OCI-LY7 (cell line): Measurements from ENCODE around the gene COL6A2. TPM values are rescaled to one million over a fixed set of nuclear protein-coding genes. Genes with fewer than 3 reads are reported as not detected.

Experiments used
- BruUV-seq: library from RNA; stranded (reverse); fragments of 400-500 nt; replicated peaks from 2 replicates; lab custom pipeline; 2021; lab: Mats Ljungman, UMichigan
- CTCF ChIA-PET: fragments of 300-600 bp; sonication (Branson Sonifier 250); formaldehyde crosslinking; loops from one replicate; lab custom pipeline; 2022; ENCODE audit warnings: antibody characterized with exemption; ENCODE audit not compliant: unreplicated experiment; lab: Charles Lee
- POLR2A ChIA-PET: fragments of 300-600 bp; sonication (Branson Sonifier 250); formaldehyde crosslinking; loops from one replicate; lab custom pipeline; 2022; ENCODE audit warnings: antibody characterized with exemption; lab: Charles Lee
- DNase-seq: peaks from one replicate; pipeline ENCODE4 v3.0.0-alpha.2; 2015; ENCODE audit warnings: low spot score
- H2AFZ ChIP-seq: fragments of 200-600 bp; sonication (generic), shearing (Covaris generic); 2 replicates; pipeline ENCODE4 v1.6.1; 2014; ENCODE audit warnings: mild to moderate bottlenecking, antibody characterized with exemption, low read length, moderate library complexity
- H3K27ac ChIP-seq: fragments of 200-600 bp; sonication (generic); 2 replicates; pipeline ENCODE4 v1.5.1; 2014; ENCODE audit warnings: mixed run types, low read depth, mild to moderate bottlenecking, moderate library complexity, low read length, inconsistent platforms; ENCODE audit not compliant: poor library complexity, severe bottlenecking
- H3K36me3 ChIP-seq: fragments of 200-600 bp; sonication (generic); 2 replicates; pipeline ENCODE4 v1.6.1; 2014; ENCODE audit warnings: mild to moderate bottlenecking, antibody characterized with exemption, low read length, moderate library complexity, mixed read lengths; ENCODE audit not compliant: insufficient read depth
- H3K4me1 ChIP-seq: fragments of 200-600 bp; sonication (generic); 2 replicates; pipeline ENCODE4 v1.5.1; 2014; ENCODE audit warnings: mild to moderate bottlenecking, low read length; ENCODE audit not compliant: insufficient read depth, poor library complexity, severe bottlenecking
- H3K4me2 ChIP-seq: fragments of 200-600 bp; sonication (generic); 2 replicates; pipeline ENCODE4 v1.6.1; 2014; ENCODE audit warnings: mild to moderate bottlenecking, low read length
- H3K4me3 ChIP-seq: fragments of 200-600 bp; sonication (generic); 2 replicates; pipeline ENCODE4 v1.5.1; 2014; ENCODE audit warnings: mild to moderate bottlenecking, low read depth, low read length; ENCODE audit not compliant: poor library complexity, severe bottlenecking
- H3K79me2 ChIP-seq: fragments of 200-600 bp; sonication (generic); 2 replicates; pipeline ENCODE4 v1.6.1; 2016; ENCODE audit warnings: low read depth, mild to moderate bottlenecking, low read length, moderate library complexity, mixed read lengths; ENCODE audit not compliant: insufficient read depth
- H3K9me2 ChIP-seq: fragments of 200-600 bp; sonication (generic); 2 replicates; pipeline ENCODE4 v1.6.1; 2016; ENCODE audit warnings: mild to moderate bottlenecking, low read length, mixed read lengths; ENCODE audit not compliant: insufficient read depth
- H3K9me3 ChIP-seq: fragments of 200-600 bp; sonication (generic); 2 replicates; pipeline ENCODE4 v1.6.1; 2014; ENCODE audit warnings: mild to moderate bottlenecking, mixed run types, low read length, mixed read lengths
- H4K20me1 ChIP-seq: fragments of 200-600 bp; sonication (generic); 2 replicates; pipeline ENCODE4 v1.6.1; 2014; ENCODE audit warnings: mild to moderate bottlenecking, antibody characterized with exemption, low read length, moderate library complexity, mixed read lengths; ENCODE audit not compliant: insufficient read depth
- EZH2phosphoT487 ChIP-seq: fragments of 200-600 bp; sonication (generic); IDR thresholded peaks from 2 replicates; pipeline ENCODE4 v1.6.1; 2018; ENCODE audit warnings: low read depth, borderline replicate concordance, mild to moderate bottlenecking, mixed run types, antibody characterized with exemption, low read length, moderate library complexity, mixed read lengths
- intact Hi-C: fragments of 100-400 bp; cut with micrococcal nuclease; formaldehyde crosslinking; loops from one replicate; pipeline ENCODE4 v1.10.0; 2022; ENCODE audit not compliant: unreplicated experiment
- total RNA-seq, 2 experiments: library from RNA; depleted of rRNA in 1 of 2; stranded (reverse); fragments of >200 nt in 1 of 2; shearing (Covaris generic) in 1 of 2; gene quantifications; 2 replicates each; pipeline ENCODE4 v1.2.3, GENCODE V29; 2014 to 2022
- TF ChIP-seq, protein P1 (sequence below): fragments of 200-600 bp; sonication (generic); conservative IDR thresholded peaks from 2 replicates; pipeline ENCODE4 v1.5.1; 2014; ENCODE audit warnings: mild to moderate bottlenecking, antibody characterized with exemption, low read length, moderate library complexity, mixed read lengths

The COL6A2 gene
- total RNA-seq, 2 experiments from 2014 or later: not detected

DNA sequence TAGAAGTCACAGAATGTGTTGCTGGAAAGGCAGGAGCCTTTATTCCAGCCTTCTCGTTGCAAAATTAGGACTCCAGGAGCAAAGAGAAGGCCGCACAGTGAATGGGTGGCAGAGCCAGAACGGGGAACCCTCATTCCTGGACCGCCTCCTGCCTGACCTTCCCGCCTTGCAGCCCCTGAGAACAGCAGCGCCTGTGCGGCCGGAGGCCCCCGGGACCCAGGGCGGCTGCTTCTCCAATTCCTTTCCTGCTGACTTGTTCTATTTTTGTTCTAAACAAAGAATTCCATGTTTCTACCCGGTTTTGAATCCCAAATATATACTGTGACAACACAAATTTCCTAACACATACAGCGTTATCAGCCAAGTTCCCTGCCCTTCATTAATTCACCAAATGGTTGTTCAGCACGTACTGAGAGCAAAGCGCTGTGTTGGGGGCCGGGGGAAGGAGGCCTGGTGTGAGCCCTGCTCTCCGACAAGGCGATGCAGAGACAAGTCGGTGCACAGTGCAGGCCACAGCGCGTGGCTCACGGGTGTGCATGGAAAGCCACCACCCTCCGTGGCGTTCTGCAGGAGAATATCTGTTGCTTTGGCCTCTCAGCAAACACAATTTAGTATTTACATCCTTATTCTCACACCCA, 31.9 kb upstream of the COL6A2 start:
- Histone ChIP-seq H3K4me3 (no peak overlapping the region), H2AFZ (no peak overlapping the region), H3K36me3 (no peaks in the 10 kb centered on the region), H3K9me3 (peaks cover 11% of the 10 kb centered on the region; the same call in 1 of the 2 replicates), H4K20me1 (no peaks in the 10 kb centered on the region), H3K4me1 (no peaks in the 10 kb centered on the region), H3K27ac (no peak overlapping the region), H3K79me2 (no peaks in the 10 kb centered on the region), H3K4me2 (no peak overlapping the region), H3K9me2 (no peaks in the 10 kb centered on the region)
- intact Hi-C loops: no loop called here
- TF ChIP-seq EZH2phosphoT487: no peak
- TF ChIP-seq, protein P1, sequence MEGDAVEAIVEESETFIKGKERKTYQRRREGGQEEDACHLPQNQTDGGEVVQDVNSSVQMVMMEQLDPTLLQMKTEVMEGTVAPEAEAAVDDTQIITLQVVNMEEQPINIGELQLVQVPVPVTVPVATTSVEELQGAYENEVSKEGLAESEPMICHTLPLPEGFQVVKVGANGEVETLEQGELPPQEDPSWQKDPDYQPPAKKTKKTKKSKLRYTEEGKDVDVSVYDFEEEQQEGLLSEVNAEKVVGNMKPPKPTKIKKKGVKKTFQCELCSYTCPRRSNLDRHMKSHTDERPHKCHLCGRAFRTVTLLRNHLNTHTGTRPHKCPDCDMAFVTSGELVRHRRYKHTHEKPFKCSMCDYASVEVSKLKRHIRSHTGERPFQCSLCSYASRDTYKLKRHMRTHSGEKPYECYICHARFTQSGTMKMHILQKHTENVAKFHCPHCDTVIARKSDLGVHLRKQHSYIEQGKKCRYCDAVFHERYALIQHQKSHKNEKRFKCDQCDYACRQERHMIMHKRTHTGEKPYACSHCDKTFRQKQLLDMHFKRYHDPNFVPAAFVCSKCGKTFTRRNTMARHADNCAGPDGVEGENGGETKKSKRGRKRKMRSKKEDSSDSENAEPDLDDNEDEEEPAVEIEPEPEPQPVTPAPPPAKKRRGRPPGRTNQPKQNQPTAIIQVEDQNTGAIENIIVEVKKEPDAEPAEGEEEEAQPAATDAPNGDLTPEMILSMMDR: no peak
- POLR2A ChIA-PET: no interaction called here
- DNase-seq: no peak
- no TSS peak for BruUV-seq
- CTCF ChIA-PET: no interaction called here

DNA sequence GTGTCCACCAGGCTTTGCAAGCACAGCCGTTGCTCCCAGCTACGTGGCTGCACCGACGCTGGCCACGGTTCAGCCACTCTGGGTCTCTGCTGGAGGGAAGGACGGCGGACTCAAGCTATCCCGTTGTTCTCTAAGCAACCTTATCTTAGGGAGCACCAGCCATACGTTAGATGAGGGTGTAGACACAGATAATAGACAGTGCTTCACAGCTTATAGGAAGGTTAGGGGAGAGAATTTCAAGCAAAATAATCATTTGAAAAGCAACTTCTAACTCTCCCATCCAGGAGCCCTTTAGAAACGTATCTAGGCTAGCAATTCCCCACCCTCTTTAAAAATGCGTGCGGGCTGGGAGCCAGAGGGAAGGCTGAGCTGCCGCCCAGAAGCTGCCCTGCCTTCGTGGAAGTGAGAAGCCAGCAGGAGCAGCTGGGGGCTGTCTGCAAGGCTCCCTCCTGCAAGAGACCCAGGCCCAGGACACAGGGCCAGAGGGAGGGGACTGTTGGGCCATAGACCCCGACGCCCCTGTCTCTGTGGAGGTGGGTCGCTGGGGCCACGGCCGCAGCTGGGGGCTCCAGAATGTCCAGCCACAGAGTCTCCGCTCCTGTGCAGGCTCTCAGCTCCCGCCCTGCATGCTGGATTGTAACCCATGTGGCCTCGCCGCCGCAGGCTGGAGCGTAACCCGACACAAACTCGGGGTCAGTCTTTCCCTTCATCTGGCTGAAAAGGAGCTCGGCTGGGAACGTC, 31.2 kb upstream of the COL6A2 start:
- TF ChIP-seq EZH2phosphoT487: no peak
- TF ChIP-seq, protein P1: no peak
- Histone ChIP-seq H3K4me2 (no peak overlapping the region), H3K4me3 (no peak overlapping the region), H2AFZ (no peak overlapping the region), H3K36me3 (no peaks in the 10 kb centered on the region), H3K9me3 (peaks cover 11% of the 10 kb centered on the region; the same call in 1 of the 2 replicates), H3K79me2 (no peaks in the 10 kb centered on the region), H3K4me1 (no peaks in the 10 kb centered on the region), H3K9me2 (no peaks in the 10 kb centered on the region), H3K27ac (no peak overlapping the region), H4K20me1 (no peaks in the 10 kb centered on the region)
- CTCF ChIA-PET: no interaction called here
- intact Hi-C loops: no loop called here
- DNase-seq: no peak
- no TSS peak for BruUV-seq
- POLR2A ChIA-PET: no interaction called here
